Stomach smooth muscle (tissue), 2 donors: ENCODE data around the gene ABCA13.

Experiments
- H3K27ac ChIP-seq: one replicate; pipeline ENCODE4 v1.7.0; 2013; ENCODE audit warnings: mild to moderate bottlenecking, low read length, inconsistent platforms
- H3K27me3 ChIP-seq, 2 donors: one replicate each; pipeline ENCODE4 v1.7.0; 2013; ENCODE audit warnings: low read length in 2 of 2; ENCODE audit not compliant: insufficient read depth in 2 of 2, control insufficient read depth in 1 of 2
- H3K36me3 ChIP-seq, 2 donors: one replicate each; pipeline ENCODE4 v1.7.0; 2013; ENCODE audit warnings: low read length in 2 of 2; ENCODE audit not compliant: control insufficient read depth in 2 of 2, insufficient read depth in 2 of 2
- H3K4me1 ChIP-seq: one replicate; pipeline ENCODE4 v1.7.0; 2013; ENCODE audit warnings: low read length; ENCODE audit not compliant: control insufficient read depth, insufficient read depth
- H3K4me3 ChIP-seq, 2 donors: one replicate each; pipeline ENCODE4 v1.7.0; 2013; ENCODE audit warnings: low read length in 2 of 2
- H3K9ac ChIP-seq, 2 donors: one replicate each; pipeline ENCODE4 v1.7.0; 2013; ENCODE audit warnings: low read length in 2 of 2, mild to moderate bottlenecking in 1 of 2
- H3K9me3 ChIP-seq, 2 donors: one replicate each; pipeline ENCODE4 v1.7.0; 2013; ENCODE audit warnings: low read length in 2 of 2; ENCODE audit not compliant: control insufficient read depth in 2 of 2
- donor health status: healthy.
- donor health status: Pancreatic carcinoma.

Gene ABCA13

GRCh38 chr7:48466713-48467112 is 295.5 kb downstream of the ABCA13 start:
- H3K36me3 ChIP-seq = no peaks in the 10 kb centered on the region

DNA sequence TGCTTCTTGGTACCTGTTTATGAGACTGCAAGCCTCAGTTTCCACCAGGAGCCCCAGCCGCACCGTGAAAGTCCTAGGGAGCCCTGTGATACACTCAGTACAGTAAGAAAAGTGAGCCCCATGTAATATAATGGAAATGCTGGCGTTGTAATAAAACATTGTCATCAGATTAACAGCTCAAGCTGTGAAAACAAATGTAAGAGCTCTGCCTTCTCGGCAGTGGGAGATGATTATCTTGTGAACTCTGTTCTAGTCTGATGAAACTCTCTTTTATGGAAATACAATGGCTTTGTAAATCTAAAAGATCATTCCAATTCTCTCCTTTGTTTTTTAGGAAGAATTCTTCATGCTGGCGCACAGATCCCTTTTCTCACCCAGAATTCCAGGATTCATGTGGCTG is 299.9 kb downstream of the ABCA13 start:
- Histone ChIP-seq H3K4me3 (no peak overlapping the region), H3K27me3 (no peaks in the 10 kb centered on the region), H3K4me1 (no peaks in the 10 kb centered on the region), H3K9me3 (peaks cover 0 to 2% of the 10 kb centered on the region in 2 donors), H3K36me3 (no peaks in the 10 kb centered on the region), H3K27ac (no peak overlapping the region), H3K9ac (no peak overlapping the region)

More at GRCh38 chr7:48466713-48467112, 295.5 kb downstream of the ABCA13 start:
- no peak overlapping the region for H3K27ac ChIP-seq
- H3K9ac ChIP-seq = no peak overlapping the region
- no peak overlapping the region for H3K4me3 ChIP-seq
- peaks cover 0 to 2% of the 10 kb centered on the region in 2 donors for H3K9me3 ChIP-seq
- H3K4me1 ChIP-seq = no peaks in the 10 kb centered on the region
- H3K27me3 ChIP-seq = no peaks in the 10 kb centered on the region

DNA sequence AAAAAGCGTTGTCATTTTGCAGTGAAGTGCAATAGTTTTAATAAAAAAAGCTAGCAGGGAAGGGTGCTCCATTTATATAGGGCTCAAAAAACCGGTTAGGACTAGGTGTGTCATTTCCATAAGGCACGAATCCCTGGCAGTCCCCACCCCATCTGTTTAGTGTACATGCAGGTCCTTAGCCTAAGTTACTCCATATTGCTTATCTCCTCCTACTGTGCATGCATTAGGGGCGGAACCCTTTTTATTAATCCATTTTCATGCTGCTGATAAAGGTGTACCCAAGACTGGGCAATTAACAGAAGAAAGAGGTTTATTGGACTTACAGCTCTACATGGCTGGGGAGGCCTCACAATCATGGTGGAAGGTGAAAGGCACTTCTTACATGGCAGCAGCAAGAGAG is 301.4 kb downstream of the ABCA13 start:
- Histone ChIP-seq H3K4me1 (no peaks in the 10 kb centered on the region), H3K36me3 (no peaks in the 10 kb centered on the region), H3K9ac (no peak overlapping the region), H3K27me3 (no peaks in the 10 kb centered on the region), H3K9me3 (peaks cover 0 to 2% of the 10 kb centered on the region in 2 donors), H3K27ac (no peak overlapping the region), H3K4me3 (no peak overlapping the region)

- no peaks in the 10 kb centered on the region for H3K4me1 ChIP-seq
Measured at GRCh38 chr7:48473205-48473865, 302.1 kb downstream of the ABCA13 start.

GRCh38 chr7:48481235-48481634 is 310.0 kb downstream of the ABCA13 start:
- H3K9me3 ChIP-seq = no peaks in the 10 kb centered on the region
- H3K27me3 ChIP-seq = no peaks in the 10 kb centered on the region
- no peak overlapping the region for H3K27ac ChIP-seq
- no peak overlapping the region for H3K9ac ChIP-seq
- H3K4me1 ChIP-seq = no peaks in the 10 kb centered on the region
- H3K36me3 ChIP-seq = no peaks in the 10 kb centered on the region
- H3K4me3 ChIP-seq = no peak overlapping the region

More at GRCh38 chr7:48473205-48473865, 302.1 kb downstream of the ABCA13 start:
- Histone ChIP-seq H3K9ac (no peak overlapping the region), H3K36me3 (no peaks in the 10 kb centered on the region), H3K27ac (no peak overlapping the region), H3K27me3 (no peaks in the 10 kb centered on the region), H3K9me3 (peaks cover 0 to 2% of the 10 kb centered on the region in 2 donors), H3K4me3 (no peak overlapping the region)

DNA sequence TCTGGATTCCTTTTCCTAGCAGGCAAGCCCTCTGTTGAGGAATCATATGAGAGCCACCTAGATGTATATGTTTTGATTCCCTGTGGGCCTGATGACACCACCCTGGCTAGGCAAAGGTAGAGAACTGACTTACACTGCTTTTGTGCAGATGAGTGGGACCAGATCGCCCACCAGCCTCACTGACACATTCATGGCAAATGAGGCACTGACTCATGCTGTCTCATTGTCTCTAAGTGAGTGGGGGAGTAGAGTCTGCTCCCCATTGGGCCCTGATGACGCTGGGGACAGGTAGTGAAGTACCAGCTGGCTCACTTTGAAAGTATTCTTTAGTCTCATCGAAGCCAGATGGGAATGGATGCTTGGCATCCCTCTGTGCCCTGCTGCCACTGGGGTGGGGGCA is 326.3 kb downstream of the ABCA13 start:
- Histone ChIP-seq H3K4me3 (no peak overlapping the region), H3K4me1 (no peaks in the 10 kb centered on the region), H3K27ac (no peak overlapping the region), H3K9me3 (no peaks in the 10 kb centered on the region), H3K9ac (no peak overlapping the region), H3K36me3 (no peaks in the 10 kb centered on the region), H3K27me3 (no peaks in the 10 kb centered on the region)

GRCh38 chr7:48502021-48502420 is 330.8 kb downstream of the ABCA13 start:
- H3K9me3 ChIP-seq = no peaks in the 10 kb centered on the region
- H3K4me1 ChIP-seq = no peaks in the 10 kb centered on the region
- no peaks in the 10 kb centered on the region for H3K36me3 ChIP-seq
- no peaks in the 10 kb centered on the region for H3K27me3 ChIP-seq
- H3K4me3 ChIP-seq = no peak overlapping the region
- no peak overlapping the region for H3K9ac ChIP-seq
- H3K27ac ChIP-seq = no peak overlapping the region

DNA sequence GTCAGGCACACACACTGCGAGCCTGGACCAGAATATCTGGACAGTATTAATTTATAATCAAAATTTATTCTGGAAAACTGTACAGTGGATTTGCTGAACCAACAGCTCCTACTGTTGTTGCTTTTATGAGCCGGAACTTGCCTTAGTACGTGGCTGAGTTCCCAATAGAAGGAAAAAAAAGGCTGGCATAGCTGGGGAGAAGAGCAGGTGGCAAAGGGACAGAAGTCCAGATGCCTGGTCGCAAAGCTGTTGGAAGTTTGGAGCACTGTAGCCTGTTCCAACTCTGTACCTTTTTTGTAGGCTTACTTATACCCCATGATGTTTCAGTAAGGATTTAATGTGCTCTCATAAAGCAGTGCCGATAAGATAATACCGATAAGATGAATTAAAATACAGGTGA is 333.8 kb downstream of the ABCA13 start:
- Histone ChIP-seq H3K4me1 (no peaks in the 10 kb centered on the region), H3K27me3 (no peaks in the 10 kb centered on the region), H3K9ac (no peak overlapping the region), H3K4me3 (no peak overlapping the region), H3K9me3 (no peaks in the 10 kb centered on the region), H3K36me3 (no peaks in the 10 kb centered on the region), H3K27ac (no peak overlapping the region)

GRCh38 chr7:48505466-48505865 is 334.2 kb downstream of the ABCA13 start:
- Histone ChIP-seq H3K36me3 (no peaks in the 10 kb centered on the region), H3K4me1 (no peaks in the 10 kb centered on the region), H3K27ac (no peak overlapping the region), H3K9me3 (no peaks in the 10 kb centered on the region), H3K27me3 (no peaks in the 10 kb centered on the region), H3K9ac (no peak overlapping the region), H3K4me3 (no peak overlapping the region)

- Histone ChIP-seq H3K27me3 (no peaks in the 10 kb centered on the region), H3K27ac (no peak overlapping the region), H3K36me3 (no peaks in the 10 kb centered on the region), H3K4me1 (no peaks in the 10 kb centered on the region), H3K9me3 (no peaks in the 10 kb centered on the region), H3K4me3 (no peak overlapping the region), H3K9ac (no peak overlapping the region)
Measured at GRCh38 chr7:48506569-48506968, 335.3 kb downstream of the ABCA13 start.

DNA sequence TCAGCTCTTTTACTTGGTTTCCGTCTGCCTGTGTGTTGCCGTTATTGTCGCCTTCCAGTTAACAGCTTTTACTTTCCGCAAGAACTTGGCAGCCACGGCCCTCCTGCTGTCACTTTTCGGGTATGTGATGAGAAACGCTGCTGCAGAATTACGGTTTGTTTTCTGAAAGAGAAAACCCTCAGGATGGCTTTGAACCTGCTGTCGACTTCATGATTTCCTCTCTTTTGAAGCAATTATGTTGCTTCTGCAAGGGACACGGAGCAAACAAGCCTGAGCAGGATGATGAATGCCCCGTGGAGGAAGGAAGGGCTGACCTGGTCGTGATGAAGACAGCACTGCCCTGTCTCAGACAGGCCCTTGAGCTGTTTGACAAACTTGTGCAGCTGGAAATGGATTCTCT is 339.8 kb downstream of the ABCA13 start:
- no peaks in the 10 kb centered on the region for H3K9me3 ChIP-seq
- H3K4me1 ChIP-seq = no peaks in the 10 kb centered on the region
- H3K27me3 ChIP-seq = peaks cover 0 to 2% of the 10 kb centered on the region in 2 donors
- no peak overlapping the region for H3K4me3 ChIP-seq
- no peaks in the 10 kb centered on the region for H3K36me3 ChIP-seq
- H3K9ac ChIP-seq = no peak overlapping the region
- H3K27ac ChIP-seq = no peak overlapping the region
